Vagina (tissue), 2 donors: ENCODE data around the gene FAM171A1.

Experiments used
- POLR2A ChIP-seq, 2 donors: fragments of 450-650 bp; IDR thresholded peaks; one replicate each; pipeline ENCODE4 v1.6.1; 2017; ENCODE audit warnings: antibody characterized with exemption in 2 of 2, mild to moderate bottlenecking in 2 of 2, moderate library complexity in 2 of 2
- TF ChIP-seq, protein P1 (sequence below), 3 experiments: fragments of 450-650 bp in 2 of 3; fragments of 200-600 bp in 1 of 3; sonication (generic) in 1 of 3; IDR thresholded peaks; one replicate each; pipeline ENCODE4 v1.5.1; 2017 to 2019; ENCODE audit warnings: antibody characterized with exemption in 3 of 3, mild to moderate bottlenecking in 2 of 3, moderate library complexity in 2 of 3

DNA sequence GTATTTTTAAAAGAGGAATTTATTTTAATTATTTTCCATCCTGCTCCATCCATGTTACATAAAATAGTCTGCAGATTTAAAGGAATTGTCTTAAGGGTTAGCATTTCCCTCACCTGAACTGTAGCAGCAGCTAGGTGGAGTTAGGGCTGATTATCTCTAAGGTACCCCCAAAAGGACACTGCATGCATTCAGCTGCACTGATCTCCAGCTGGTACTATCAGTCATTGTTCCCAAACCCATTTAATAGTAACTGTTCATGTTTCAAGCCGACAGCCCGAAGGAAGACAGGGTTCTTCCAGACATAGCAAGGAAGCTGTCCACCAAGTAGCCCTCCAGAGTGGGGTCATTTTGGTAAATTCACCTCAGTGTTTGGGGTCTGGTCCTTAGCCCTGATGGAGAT, 48.7 kb downstream of the FAM171A1 start:
- no peak for TF ChIP-seq POLR2A (IDR thresholded peaks at IDR 0.05)
- TF ChIP-seq, protein P1, sequence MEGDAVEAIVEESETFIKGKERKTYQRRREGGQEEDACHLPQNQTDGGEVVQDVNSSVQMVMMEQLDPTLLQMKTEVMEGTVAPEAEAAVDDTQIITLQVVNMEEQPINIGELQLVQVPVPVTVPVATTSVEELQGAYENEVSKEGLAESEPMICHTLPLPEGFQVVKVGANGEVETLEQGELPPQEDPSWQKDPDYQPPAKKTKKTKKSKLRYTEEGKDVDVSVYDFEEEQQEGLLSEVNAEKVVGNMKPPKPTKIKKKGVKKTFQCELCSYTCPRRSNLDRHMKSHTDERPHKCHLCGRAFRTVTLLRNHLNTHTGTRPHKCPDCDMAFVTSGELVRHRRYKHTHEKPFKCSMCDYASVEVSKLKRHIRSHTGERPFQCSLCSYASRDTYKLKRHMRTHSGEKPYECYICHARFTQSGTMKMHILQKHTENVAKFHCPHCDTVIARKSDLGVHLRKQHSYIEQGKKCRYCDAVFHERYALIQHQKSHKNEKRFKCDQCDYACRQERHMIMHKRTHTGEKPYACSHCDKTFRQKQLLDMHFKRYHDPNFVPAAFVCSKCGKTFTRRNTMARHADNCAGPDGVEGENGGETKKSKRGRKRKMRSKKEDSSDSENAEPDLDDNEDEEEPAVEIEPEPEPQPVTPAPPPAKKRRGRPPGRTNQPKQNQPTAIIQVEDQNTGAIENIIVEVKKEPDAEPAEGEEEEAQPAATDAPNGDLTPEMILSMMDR (IDR thresholded peaks at IDR 0.05): no peak
